HepG2 (cell line): ENCODE measurements around the gene CEBPG. TPM values are rescaled to one million over a fixed set of nuclear protein-coding genes. Genes with fewer than 3 reads are reported as not detected.
A peak's percentile ranks its signal among the peaks of the same experiment; 100 is the strongest.

Source experiments
- ATAC-seq: fragments of 200-7000 bp; cut with Tn5 transposase; 3 replicates; pipeline ENCODE4 v1.9.1; 2020; ENCODE audit warnings: mild to moderate bottlenecking, moderate library complexity
- BruUV-seq: library from RNA; stranded (reverse); fragments of 400-500 nt; replicated peaks from 2 replicates; lab custom pipeline; 2021; lab: Mats Ljungman, UMichigan
- CTCF ChIA-PET: fragments of 300-600 bp; formaldehyde crosslinking; extraction: SDS; loops from one replicate; lab custom pipeline; 2021; ENCODE audit warnings: low total read pairs, inconsistent platforms, low intra/inter-chr PET ratio; lab: Yijun Ruan, JAX
- POLR2A ChIA-PET: fragments of 350-600 bp; sonication (Branson Sonifier 250); formaldehyde crosslinking; loops from one replicate; lab custom pipeline; 2020; ENCODE audit warnings: antibody characterized with exemption, inconsistent platforms; lab: Yijun Ruan, JAX
- DNase-seq: peaks from one replicate; pipeline ENCODE4 v3.0.0-alpha.2; 2015; ENCODE audit warnings: low spot score
- FAIRE-seq: peaks from 3 replicates; lab custom pipeline; 2011; peaks lifted over from hg19 to GRCh38; lab: Jason Lieb, UNC
- H2AFZ ChIP-seq: one replicate; pipeline ENCODE4 v1.6.1; 2011; ENCODE audit warnings: low read length, inconsistent platforms
- H3K27ac ChIP-seq: fragments of 300-600 bp; 3 replicates; pipeline ENCODE4 v1.8.0; 2011; ENCODE audit warnings: mixed run types, mild to moderate bottlenecking, mixed read lengths, low read length, inconsistent platforms; ENCODE audit not compliant: insufficient read depth; ENCODE audit errors: extremely low read length
- H3K27me3 ChIP-seq, 2 experiments: fragments of 200-600 bp in 1 of 2; 2 replicates in 1 of 2; 3 replicates in 1 of 2; pipeline versions ENCODE4 v1.6.0 to v1.8.0; 2011; ENCODE audit warnings: low read length in 2 of 2, mild to moderate bottlenecking in 2 of 2, moderate library complexity in 2 of 2, inconsistent platforms in 1 of 2; ENCODE audit not compliant: insufficient read depth in 2 of 2, control insufficient read depth in 1 of 2
- H3K36me3 ChIP-seq, 2 experiments: fragments of 200-600 bp in 1 of 2; replicated peaks in 1 of 2; 2 replicates in 1 of 2; 3 replicates in 1 of 2; pipeline versions ENCODE4 v1.5.1 to v1.8.0; 2011; ENCODE audit warnings: low read length in 2 of 2, inconsistent platforms in 1 of 2; ENCODE audit not compliant: insufficient read depth in 2 of 2, control insufficient read depth in 1 of 2
- H3K4me1 ChIP-seq: 2 replicates; pipeline ENCODE4 v1.5.1; 2012; ENCODE audit warnings: low read length, inconsistent platforms; ENCODE audit not compliant: insufficient read depth
- H3K4me2 ChIP-seq: 2 replicates; pipeline ENCODE4 v1.6.0; 2011; ENCODE audit warnings: low read depth, low read length, inconsistent platforms
- H3K4me3 ChIP-seq, 3 experiments: fragments of 200-600 bp in 1 of 3; sonication (generic), shearing (Covaris generic) in 1 of 3; replicated peaks in 1 of 3; 2 replicates each; pipeline ENCODE4 v1.5.1; 2011 to 2016; ENCODE audit warnings: low read length in 3 of 3, inconsistent platforms in 2 of 3, low read depth in 2 of 3, mild to moderate bottlenecking in 2 of 3, control low read depth in 1 of 3, mixed read lengths in 1 of 3; ENCODE audit not compliant: insufficient read depth in 1 of 3
- H3K79me2 ChIP-seq: one replicate; pipeline ENCODE4 v1.6.1; 2011; ENCODE audit warnings: low read length, inconsistent platforms; ENCODE audit not compliant: insufficient read depth
- H3K9ac ChIP-seq: 2 replicates; pipeline ENCODE4 v1.6.0; 2011; ENCODE audit warnings: mild to moderate bottlenecking, low read depth, low read length, inconsistent platforms; ENCODE audit not compliant: insufficient read depth
- H3K9me3 ChIP-seq: 2 replicates; pipeline ENCODE4 v1.5.1; 2012; ENCODE audit warnings: mild to moderate bottlenecking, low read length
- H4K20me1 ChIP-seq: 2 replicates; pipeline ENCODE4 v1.6.0; 2011; ENCODE audit warnings: inconsistent platforms, mild to moderate bottlenecking, low read length, moderate library complexity; ENCODE audit not compliant: insufficient read depth
- EP300 ChIP-seq, 3 experiments: sonication (generic) in 1 of 3; formaldehyde crosslinking in 1 of 3; IDR thresholded peaks; 2 replicates each; pipeline versions ENCODE4 v1.5.1 to v1.6.1; 2011 to 2020; ENCODE audit warnings: low read depth in 2 of 3, low read length in 2 of 3, borderline replicate concordance in 1 of 3, improper control_type of control experiment in 1 of 3, mild to moderate bottlenecking in 1 of 3, missing genetic modification reagents in 1 of 3, moderate library complexity in 1 of 3
- FOSL2 ChIP-seq: sonication (generic); formaldehyde crosslinking; IDR thresholded peaks from 2 replicates; pipeline ENCODE4 v1.4.0; 2020; ENCODE audit warnings: missing genetic modification reagents
- KMT2A ChIP-seq: sonication (generic); formaldehyde crosslinking; IDR thresholded peaks from 2 replicates; pipeline ENCODE4 v1.4.0; 2020; ENCODE audit warnings: missing genetic modification reagents
- KMT2B ChIP-seq: IDR thresholded peaks from 2 replicates; pipeline ENCODE4 v1.6.1; 2016; ENCODE audit warnings: missing genetic modification reagents, missing compliant biosample characterization
- LCORL ChIP-seq, 2 experiments: fragments of 450-650 bp in 1 of 2; sonication (generic) in 1 of 2; formaldehyde crosslinking in 1 of 2; IDR thresholded peaks; 2 replicates each; pipeline versions ENCODE4 v1.5.0 to v1.6.1; 2017 to 2020; ENCODE audit warnings: antibody characterized with exemption in 1 of 2, missing genetic modification reagents in 1 of 2
- MEF2D ChIP-seq: sonication (generic); formaldehyde crosslinking; IDR thresholded peaks from 2 replicates; pipeline ENCODE4 v1.5.1; 2020; ENCODE audit warnings: mild to moderate bottlenecking, missing genetic modification reagents
- RAD51 ChIP-seq: fragments of 450-650 bp; IDR thresholded peaks from 2 replicates; pipeline ENCODE4 v1.6.1; 2016; ENCODE audit warnings: borderline replicate concordance
- TSC22D2 ChIP-seq: sonication (generic); formaldehyde crosslinking; IDR thresholded peaks from 2 replicates; pipeline ENCODE4 v1.5.1; 2020; ENCODE audit warnings: missing genetic modification reagents, mild to moderate bottlenecking, borderline replicate concordance
- YEATS4 ChIP-seq: sonication (generic); formaldehyde crosslinking; IDR thresholded peaks from 2 replicates; pipeline ENCODE4 v1.4.0; 2020; ENCODE audit warnings: missing genetic modification reagents, borderline replicate concordance
- ZBTB7B ChIP-seq: sonication (generic); formaldehyde crosslinking; IDR thresholded peaks from 2 replicates; pipeline ENCODE4 v1.4.0; 2020; ENCODE audit warnings: missing genetic modification reagents
- ZFP90 ChIP-seq: sonication (generic); formaldehyde crosslinking; IDR thresholded peaks from 2 replicates; pipeline ENCODE4 v1.8.0; 2022; ENCODE audit warnings: missing genetic modification reagents, mild to moderate bottlenecking, inconsistent platforms, borderline replicate concordance
- ZMYM3 ChIP-seq: sonication (generic); formaldehyde crosslinking; IDR thresholded peaks from 2 replicates; pipeline ENCODE4 v1.5.1; 2020; ENCODE audit warnings: mild to moderate bottlenecking, missing genetic modification reagents
- ZNF263 ChIP-seq: sonication (generic); formaldehyde crosslinking; IDR thresholded peaks from 2 replicates; pipeline ENCODE4 v1.4.0; 2020; ENCODE audit warnings: missing genetic modification reagents
- ZNF3 ChIP-seq: IDR thresholded peaks from 2 replicates; pipeline ENCODE4 v1.7.0; 2017; ENCODE audit warnings: inconsistent platforms
- ZNF333 ChIP-seq: sonication (generic); formaldehyde crosslinking; IDR thresholded peaks from 2 replicates; pipeline ENCODE4 v1.4.0; 2020; ENCODE audit warnings: mild to moderate bottlenecking, missing genetic modification reagents, borderline replicate concordance
- ZNF468 ChIP-seq: sonication (generic); formaldehyde crosslinking; IDR thresholded peaks from 2 replicates; pipeline ENCODE4 v1.8.0; 2022; ENCODE audit warnings: mild to moderate bottlenecking, moderate library complexity, missing genetic modification reagents
- ZNF543 ChIP-seq: sonication (generic); formaldehyde crosslinking; IDR thresholded peaks from 2 replicates; pipeline ENCODE4 v1.4.0; 2020; ENCODE audit warnings: mild to moderate bottlenecking, missing genetic modification reagents
- ZNF580 ChIP-seq: IDR thresholded peaks from 2 replicates; pipeline ENCODE4 v1.6.1; 2016; ENCODE audit warnings: low read depth, borderline replicate concordance
- ZNF605 ChIP-seq: sonication (generic); formaldehyde crosslinking; IDR thresholded peaks from 2 replicates; pipeline ENCODE4 v1.8.0; 2022; ENCODE audit warnings: mild to moderate bottlenecking, missing genetic modification reagents
- ZNF687 ChIP-seq: sonication (generic); formaldehyde crosslinking; IDR thresholded peaks from 2 replicates; pipeline ENCODE4 v1.5.1; 2020; ENCODE audit warnings: mild to moderate bottlenecking, missing genetic modification reagents, moderate library complexity
- WGBS: methylation state at CpG from one replicate; pipeline ENCODE4 v1.1.6; 2017; ENCODE audit warnings: low lambda C conversion rate; 5-methylcytosine and 5-hydroxymethylcytosine counted together
- in situ Hi-C: cut with HindIII; loops from 2 replicates; pipeline ENCODE4 v1.10.0; 2017; ENCODE audit warnings: low pct_unique_long_range_greater_than_20kb; ENCODE audit not compliant: extremely low pct_ligation_motif_present
- intact Hi-C: fragments of 100-400 bp; cut with micrococcal nuclease; formaldehyde crosslinking; loops from one replicate; pipeline ENCODE4 v1.10.0; 2022; ENCODE audit not compliant: unreplicated experiment
- polyA plus RNA-seq, 8 experiments: library from polyadenylated mRNA; depleted of rRNA in 3 of 8; stranded (reverse) in 7 of 8; unstranded in 1 of 8; fragments of >200 nt; fragmentation: Illumina TruSeq in 4 of 8; extraction: Trizol in 4 of 8; gene quantifications; 2 replicates each; pipeline versions ENCODE4 v1.2.1 to v1.2.3, GENCODE V29; 2011 to 2016; ENCODE audit warnings: low read depth in 4 of 8, missing spikeins in 1 of 8, mixed read lengths in 1 of 8; ENCODE audit not compliant: insufficient read depth in 1 of 8
- total RNA-seq, 5 experiments: library from RNA; depleted of rRNA; stranded (reverse); fragments of >200 nt; fragmentation: Illumina TruSeq; extraction: Trizol; gene quantifications; 2 replicates each; pipeline ENCODE4 v1.2.3, GENCODE V29; 2016; ENCODE audit warnings: low read depth in 1 of 5

CEBPG gene
- total and polyA plus RNA-seq, 2 of the 13 experiments (the other 11 are each of a cell fraction or from before 2014, with no cell fraction given), result 25.7 to 34.3 TPM

- H3K36me3 ChIP-seq, result no peaks in the 10 kb centered on the region
- in situ Hi-C loops (no loop called here), intact Hi-C loops (no loop called here)
- DNase-seq, result peak; percentile 46
- CTCF ChIA-PET, result no interaction called here
- H3K9ac ChIP-seq, result peak overlapping the region; percentile 47
- H4K20me1 ChIP-seq, result no peaks in the 10 kb centered on the region
- 17% methylated on average over 11 of the region's 12 CpGs for WGBS
- H3K79me2 ChIP-seq, result no peaks in the 10 kb centered on the region
- no peaks in the 10 kb centered on the region for H3K27me3 ChIP-seq
- peak overlapping the region; percentile 64 for H3K27ac ChIP-seq
- H3K4me3 ChIP-seq, result peak overlapping the region in 2 of 3 experiments; percentile 11 to 45; a peak in 3 of 6 replicates
- no peaks in the 10 kb centered on the region for H3K9me3 ChIP-seq
- BruUV-seq, result no TSS peak
- POLR2A ChIA-PET, result interaction anchor here (0.7 to 3.5 kb wide), 18 partner anchors 10 to 172 kb away, joined by 3 to 50 read pairs (median 6); partner anchors contain the start of genes CEBPA and CEBPG
- H2AFZ ChIP-seq, result no peak overlapping the region
- ATAC-seq, result peak; percentile 88
- H3K4me1 ChIP-seq, result peaks cover 40% of the 10 kb centered on the region
- FAIRE-seq, result peak; percentile 79
- peak overlapping the region; percentile 53 for H3K4me2 ChIP-seq
- TF ChIP-seq EP300 (IDR thresholded peaks at IDR 0.05; ENCODE audit: low read depth in 2 of 2, low read length in 2 of 2) (peak in 1 of 2 experiments; percentile 47; a peak in 3 of 4 replicates), EP300 (CRISPR knock-in tag; IDR thresholded peaks at IDR 0.05; ENCODE audit: borderline replicate concordance) (no peak), ZNF543 (CRISPR knock-in tag) (no peak), ZNF605 (CRISPR knock-in tag) (0 out of 2 replicates have a peak, but pooled peaks have one; percentile 21), KMT2B (CRISPR knock-in tag) (no peak), ZNF468 (no peak), ZBTB7B (no peak), ZNF580 (CRISPR knock-in tag) (peak; percentile 38; the same call in 1 of the 2 replicates), ZNF3 (CRISPR knock-in tag) (0 out of 2 replicates have a peak, but pooled peaks have one; percentile 44), LCORL (IDR thresholded peaks at IDR 0.05) (no peak), LCORL (CRISPR knock-in tag; IDR thresholded peaks at IDR 0.05) (peak; percentile 65), YEATS4 (CRISPR knock-in tag) (0 out of 2 replicates have a peak, but pooled peaks have one; percentile 31), ZNF687 (CRISPR knock-in tag) (peak; percentile 38), TSC22D2 (CRISPR knock-in tag) (no peak), ZMYM3 (CRISPR knock-in tag) (peak; percentile 47; the same call in 1 of the 2 replicates), MEF2D (0 out of 2 replicates have a peak, but pooled peaks have one; percentile 42), FOSL2 (CRISPR knock-in tag) (peak; percentile 29), ZNF333 (CRISPR knock-in tag) (no peak), KMT2A (0 out of 2 replicates have a peak, but pooled peaks have one; percentile 54), ZNF263 (0 out of 2 replicates have a peak, but pooled peaks have one; percentile 45), RAD51 (no peak), ZFP90 (CRISPR knock-in tag) (peak; percentile 56; the same call in 1 of the 2 replicates)
These were observed 25.1 kb upstream of the CEBPG start for GRCh38 chr19:33348301-33349010.
